Breast epithelium (tissue), 4 donors: ENCODE measurements around the gene GALNT2. TPM values are rescaled to one million over a fixed set of nuclear protein-coding genes. Genes with fewer than 3 reads are reported as not detected.

Experiments
- DNase-seq, 2 donors: peaks; one replicate each; pipeline ENCODE4 v3.0.0-alpha.2; 2019; ENCODE audit warnings: low spot score in 2 of 2
- H3K27ac ChIP-seq, 2 donors: fragments of 200-600 bp; sonication (generic) in 1 of 2; one replicate each; pipeline ENCODE4 v1.5.1; 2016 to 2019; ENCODE audit warnings: mild to moderate bottlenecking in 1 of 2
- H3K27me3 ChIP-seq, 2 donors: fragments of 200-600 bp; sonication (generic) in 1 of 2; one replicate each; pipeline versions ENCODE4 v1.5.1 to v1.6.0; 2017 to 2019; ENCODE audit warnings: control low read depth in 1 of 2, mild to moderate bottlenecking in 1 of 2
- H3K36me3 ChIP-seq: fragments of 200-600 bp; one replicate; pipeline ENCODE4 v1.5.1; 2019
- H3K4me1 ChIP-seq, 2 donors: fragments of 200-600 bp; sonication (generic); one replicate each; pipeline ENCODE4 v1.5.1; 2016 to 2019; ENCODE audit warnings: control low read depth in 1 of 2
- H3K4me3 ChIP-seq, 3 donors: fragments of 200-600 bp; sonication (generic); 1 replicate in 2 of 3; 2 replicates in 1 of 3; pipeline ENCODE4 v1.5.1; 2016 to 2019; ENCODE audit warnings: mild to moderate bottlenecking in 3 of 3, moderate library complexity in 2 of 3
- H3K9me3 ChIP-seq, 2 donors: fragments of 200-600 bp; sonication (generic) in 1 of 2; one replicate each; pipeline ENCODE4 v1.5.1; 2016 to 2019; ENCODE audit warnings: control low read depth in 1 of 2
- POLR2A ChIP-seq: fragments of 450-650 bp; IDR thresholded peaks from one replicate; pipeline ENCODE4 v1.6.1; 2016; ENCODE audit warnings: antibody characterized with exemption, mild to moderate bottlenecking, moderate library complexity
- POLR2AphosphoS5 ChIP-seq, 3 donors: sonication (generic); formaldehyde crosslinking; IDR thresholded peaks; one replicate each; pipeline ENCODE4 v1.6.1; 2017; ENCODE audit warnings: antibody characterized with exemption in 3 of 3
- intact Hi-C: fragments of 100-400 bp; cut with DNase I; formaldehyde crosslinking; loops from one replicate; pipeline ENCODE4 v1.15.1; 2023; ENCODE audit warnings: low total_unique reads
- total RNA-seq, 3 donors: library from RNA; depleted of rRNA; stranded (reverse); fragments of >200 nt; gene quantifications; one replicate each; pipeline ENCODE4 v1.1.0, GENCODE V29; 2016
- TF ChIP-seq, protein P1 (sequence below), 3 donors: fragments of 450-650 bp; IDR thresholded peaks; one replicate each; pipeline ENCODE4 v1.5.1; 2016 to 2017; ENCODE audit warnings: antibody characterized with exemption in 3 of 3, mild to moderate bottlenecking in 3 of 3, moderate library complexity in 3 of 3

The GALNT2 gene
- total RNA-seq, 3 donors from 2014 or later, result 27.4 to 53.0 (median 42.6) TPM

GRCh38 chr1:230131457-230131856 lies 64.4 kb downstream of the GALNT2 start:
- Histone ChIP-seq H3K27me3 (no peaks in the 10 kb centered on the region), H3K4me3 (no peak overlapping the region), H3K27ac (no peak overlapping the region), H3K9me3 (no peaks in the 10 kb centered on the region), H3K4me1 (no peaks in the 10 kb centered on the region), H3K36me3 (no peaks in the 10 kb centered on the region)
- TF ChIP-seq, protein P1, sequence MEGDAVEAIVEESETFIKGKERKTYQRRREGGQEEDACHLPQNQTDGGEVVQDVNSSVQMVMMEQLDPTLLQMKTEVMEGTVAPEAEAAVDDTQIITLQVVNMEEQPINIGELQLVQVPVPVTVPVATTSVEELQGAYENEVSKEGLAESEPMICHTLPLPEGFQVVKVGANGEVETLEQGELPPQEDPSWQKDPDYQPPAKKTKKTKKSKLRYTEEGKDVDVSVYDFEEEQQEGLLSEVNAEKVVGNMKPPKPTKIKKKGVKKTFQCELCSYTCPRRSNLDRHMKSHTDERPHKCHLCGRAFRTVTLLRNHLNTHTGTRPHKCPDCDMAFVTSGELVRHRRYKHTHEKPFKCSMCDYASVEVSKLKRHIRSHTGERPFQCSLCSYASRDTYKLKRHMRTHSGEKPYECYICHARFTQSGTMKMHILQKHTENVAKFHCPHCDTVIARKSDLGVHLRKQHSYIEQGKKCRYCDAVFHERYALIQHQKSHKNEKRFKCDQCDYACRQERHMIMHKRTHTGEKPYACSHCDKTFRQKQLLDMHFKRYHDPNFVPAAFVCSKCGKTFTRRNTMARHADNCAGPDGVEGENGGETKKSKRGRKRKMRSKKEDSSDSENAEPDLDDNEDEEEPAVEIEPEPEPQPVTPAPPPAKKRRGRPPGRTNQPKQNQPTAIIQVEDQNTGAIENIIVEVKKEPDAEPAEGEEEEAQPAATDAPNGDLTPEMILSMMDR (IDR thresholded peaks at IDR 0.05), result no peak
- TF ChIP-seq POLR2A (no peak), POLR2AphosphoS5 (IDR thresholded peaks at IDR 0.05) (no peak)
- no peak for DNase-seq
- intact Hi-C loops, result no loop called here

- H3K27ac ChIP-seq, result no peak overlapping the region
- no peaks in the 10 kb centered on the region for H3K27me3 ChIP-seq
- TF ChIP-seq, protein P1 (IDR thresholded peaks at IDR 0.05), result no peak
- no peak for TF ChIP-seq POLR2AphosphoS5 (IDR thresholded peaks at IDR 0.05)
- no peak for TF ChIP-seq POLR2A
- H3K36me3 ChIP-seq, result no peaks in the 10 kb centered on the region
- H3K9me3 ChIP-seq, result no peaks in the 10 kb centered on the region
- no peak overlapping the region for H3K4me3 ChIP-seq
- no peaks in the 10 kb centered on the region for H3K4me1 ChIP-seq
- DNase-seq, result no peak
- intact Hi-C loops, result no loop called here
Measured at GRCh38 chr1:230132758-230133157, 65.7 kb downstream of the GALNT2 start.

DNA sequence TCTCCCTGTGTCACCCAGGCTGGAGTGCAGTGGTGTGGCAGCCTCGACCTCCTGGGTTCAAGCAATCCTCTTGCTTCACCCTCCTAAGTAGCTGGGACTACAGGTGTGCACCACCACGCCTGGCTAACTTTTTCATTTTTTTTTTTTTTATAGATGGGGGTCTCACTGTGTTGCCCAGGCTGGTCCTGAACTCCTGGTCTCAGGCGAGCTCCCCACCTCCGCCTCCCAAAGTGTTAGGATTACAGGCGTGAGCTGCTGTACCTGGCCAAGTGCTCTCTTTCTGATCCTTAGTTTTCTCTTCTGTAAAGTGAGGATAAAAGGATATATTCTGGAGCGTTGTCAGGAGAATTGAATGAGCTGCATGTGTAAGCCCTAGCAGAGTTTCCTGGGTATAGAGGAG lies 68.7 kb downstream of the GALNT2 start:
- no peak for DNase-seq
- intact Hi-C loops, result no loop called here
- H3K4me3 ChIP-seq, result no peak overlapping the region
- no peaks in the 10 kb centered on the region for H3K27me3 ChIP-seq
- no peak for TF ChIP-seq POLR2AphosphoS5 (IDR thresholded peaks at IDR 0.05)
- no peak for TF ChIP-seq POLR2A
- TF ChIP-seq, protein P1 (IDR thresholded peaks at IDR 0.05), result no peak
- no peak overlapping the region for H3K27ac ChIP-seq
- H3K4me1 ChIP-seq, result no peaks in the 10 kb centered on the region
- H3K9me3 ChIP-seq, result no peaks in the 10 kb centered on the region
- no peaks in the 10 kb centered on the region for H3K36me3 ChIP-seq

DNA sequence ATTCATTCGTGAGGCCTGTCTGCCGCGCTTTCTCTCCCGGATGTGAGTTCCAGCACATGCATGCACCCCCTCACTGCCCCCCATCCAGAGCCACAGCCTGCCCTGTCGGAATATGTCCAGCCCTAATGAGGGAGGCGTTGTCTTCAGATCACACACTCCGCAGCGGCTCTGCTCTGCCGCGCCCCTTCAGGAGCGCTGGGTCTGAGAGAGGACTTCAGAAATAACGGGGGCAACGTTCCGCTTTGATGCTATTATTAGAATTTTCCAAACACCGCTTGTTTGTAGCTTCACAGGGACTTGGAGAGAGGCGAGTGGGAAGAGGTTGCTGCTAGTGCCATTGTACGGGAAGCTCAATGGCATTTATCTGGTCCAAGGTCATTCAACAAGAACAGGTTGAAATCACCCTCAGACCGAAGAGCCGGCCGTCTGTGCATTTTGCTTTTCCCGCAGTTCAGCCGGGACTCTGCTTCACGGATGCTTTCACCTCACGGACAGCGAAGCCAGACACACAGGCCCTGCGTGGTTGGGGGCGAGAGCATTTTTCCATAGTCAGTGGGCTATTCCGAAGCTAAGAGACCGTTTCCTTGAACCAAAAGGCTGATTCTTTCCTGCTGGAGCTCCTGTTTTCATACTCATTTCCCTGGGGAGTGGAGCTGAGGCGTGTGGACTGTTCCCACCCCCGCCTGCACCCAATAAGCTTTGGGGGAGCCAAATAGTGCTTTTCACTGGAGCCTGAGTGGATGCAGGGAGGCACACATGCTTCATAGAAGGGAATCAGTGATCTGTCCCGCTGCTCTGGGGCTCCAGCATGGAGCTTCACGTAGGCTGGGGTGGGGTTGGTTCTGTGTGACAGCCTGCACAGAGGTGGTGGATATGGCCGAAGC lies 69.7 kb downstream of the GALNT2 start:
- intact Hi-C loops, result no loop called here
- Histone ChIP-seq H3K4me3 (no peak overlapping the region), H3K27me3 (no peaks in the 10 kb centered on the region), H3K4me1 (no peaks in the 10 kb centered on the region), H3K9me3 (no peaks in the 10 kb centered on the region), H3K36me3 (no peaks in the 10 kb centered on the region), H3K27ac (no peak overlapping the region)
- DNase-seq, result peak in 1 of 2 donors; percentile 46
- TF ChIP-seq POLR2A, result no peak
- TF ChIP-seq POLR2AphosphoS5 (IDR thresholded peaks at IDR 0.05), result no peak
- TF ChIP-seq, protein P1 (IDR thresholded peaks at IDR 0.05), result no peak

- intact Hi-C loops, result no loop called here
- Histone ChIP-seq H3K4me1 (peaks cover 0 to under 1% of the 10 kb centered on the region in 2 donors), H3K36me3 (no peaks in the 10 kb centered on the region), H3K9me3 (no peaks in the 10 kb centered on the region), H3K27me3 (no peaks in the 10 kb centered on the region), H3K27ac (no peak overlapping the region), H3K4me3 (no peak overlapping the region)
- TF ChIP-seq POLR2A (no peak), POLR2AphosphoS5 (IDR thresholded peaks at IDR 0.05) (no peak)
- TF ChIP-seq, protein P1 (IDR thresholded peaks at IDR 0.05), result no peak
- DNase-seq, result no peak
Measured at GRCh38 chr1:230137337-230137815, 70.3 kb downstream of the GALNT2 start.
